ENCODE results near the gene MAP7D1. TPM values are rescaled to one million over a fixed set of nuclear protein-coding genes. Genes with fewer than 3 reads are reported as not detected.

Gene MAP7D1
- 117 and 192 TPM in 2 replicates for total RNA-seq

DNA sequence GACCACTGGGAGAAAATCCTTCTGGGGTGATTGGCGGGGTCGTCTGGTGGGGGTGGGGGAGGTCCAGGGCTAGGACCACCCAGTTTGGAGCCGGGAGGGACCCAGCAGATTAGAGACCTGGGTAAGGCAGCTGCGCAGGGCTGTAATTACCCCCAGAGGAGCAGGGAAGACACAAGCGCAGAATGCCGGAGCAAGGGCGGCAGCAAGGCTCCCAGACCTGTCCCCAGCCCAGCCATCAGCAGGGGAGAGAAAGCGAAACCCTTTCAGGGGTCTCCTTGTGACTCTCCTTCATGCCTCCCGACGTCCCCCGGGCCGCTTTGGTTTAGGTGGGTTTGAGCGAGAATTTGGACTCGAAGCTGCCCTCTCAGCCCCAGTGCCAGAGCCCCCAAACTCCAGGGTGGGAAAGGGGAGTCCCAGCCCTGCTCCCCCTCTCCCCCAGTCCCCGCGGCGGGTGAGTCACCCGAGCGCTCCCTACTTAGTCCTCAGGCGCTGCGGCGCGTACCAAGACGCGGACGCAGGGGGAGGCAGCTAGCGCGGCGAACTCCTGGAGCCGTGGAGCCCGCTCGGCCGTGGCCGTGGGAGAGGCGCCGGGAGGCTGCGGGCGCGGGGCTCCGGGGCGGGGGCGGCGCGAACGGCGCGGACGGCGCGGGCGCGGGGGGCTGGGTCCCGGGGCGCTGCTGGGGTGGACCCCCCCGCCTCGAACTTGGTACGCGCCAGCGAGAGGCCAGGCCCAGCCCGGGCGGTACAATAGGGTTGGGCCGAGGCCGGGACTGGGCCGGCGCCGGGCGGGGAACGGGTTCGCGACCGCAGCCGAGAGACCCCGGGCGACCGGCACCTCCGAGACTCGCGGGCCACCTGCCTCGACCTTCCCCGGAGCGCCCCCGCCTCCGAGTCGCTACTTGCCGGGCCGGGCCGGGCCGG, at the start of gene MAP7D1:
Gene MAP7D1 (plus strand): TSS at position 753 of the 921 bp plus-strand sequence. CDS start 258 bp downstream, outside the sequence.

DNA sequence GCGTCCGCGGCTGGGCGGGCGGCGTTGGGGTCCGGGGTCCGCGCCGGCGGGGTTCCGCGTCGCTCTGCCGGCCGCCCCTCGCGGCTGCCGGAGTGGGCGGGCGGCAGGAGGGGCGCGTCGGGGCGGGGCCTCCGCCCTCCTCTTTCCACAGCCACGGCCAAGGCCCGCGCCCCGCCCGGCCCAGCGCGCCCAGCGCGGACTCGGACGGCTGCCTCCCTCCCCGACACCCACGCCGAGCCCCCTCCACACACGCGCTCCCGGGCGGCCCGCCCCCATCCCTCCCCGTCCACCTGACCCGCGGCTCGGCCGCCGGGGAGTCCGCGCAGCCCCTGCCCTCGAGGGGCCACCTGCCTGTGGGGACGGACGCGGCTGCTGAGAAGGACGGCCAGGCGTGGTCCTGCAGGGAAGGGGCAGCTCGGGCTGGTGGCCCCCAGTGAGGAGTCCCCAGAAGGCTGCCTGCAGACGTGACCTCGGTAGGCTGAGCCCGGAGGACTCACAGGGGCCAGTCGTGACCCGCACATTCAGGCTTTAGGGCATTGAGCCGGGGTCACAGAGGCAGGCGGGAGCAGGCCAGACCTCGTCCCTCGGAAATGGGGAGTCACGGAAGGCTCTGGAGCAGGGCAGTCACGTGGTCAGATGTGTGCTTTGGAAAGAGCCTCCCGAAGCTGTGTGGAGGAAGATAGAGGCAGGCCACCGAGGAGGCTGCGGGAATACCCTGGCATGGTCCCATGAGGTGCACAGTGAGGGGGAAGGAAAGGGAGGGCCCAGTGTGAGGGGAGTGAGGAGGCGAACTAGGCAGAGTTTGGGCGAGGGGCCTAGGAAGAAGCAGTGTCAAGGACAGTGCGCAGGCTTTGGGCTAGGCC, 30.6 kb upstream of the MAP7D1 start, which contains the start of gene COL8A2:
Gene COL8A2 (minus strand): TSS at position 94 of the 863 bp plus-strand sequence. CDS start 24,980 bp downstream, outside the sequence.

DNA sequence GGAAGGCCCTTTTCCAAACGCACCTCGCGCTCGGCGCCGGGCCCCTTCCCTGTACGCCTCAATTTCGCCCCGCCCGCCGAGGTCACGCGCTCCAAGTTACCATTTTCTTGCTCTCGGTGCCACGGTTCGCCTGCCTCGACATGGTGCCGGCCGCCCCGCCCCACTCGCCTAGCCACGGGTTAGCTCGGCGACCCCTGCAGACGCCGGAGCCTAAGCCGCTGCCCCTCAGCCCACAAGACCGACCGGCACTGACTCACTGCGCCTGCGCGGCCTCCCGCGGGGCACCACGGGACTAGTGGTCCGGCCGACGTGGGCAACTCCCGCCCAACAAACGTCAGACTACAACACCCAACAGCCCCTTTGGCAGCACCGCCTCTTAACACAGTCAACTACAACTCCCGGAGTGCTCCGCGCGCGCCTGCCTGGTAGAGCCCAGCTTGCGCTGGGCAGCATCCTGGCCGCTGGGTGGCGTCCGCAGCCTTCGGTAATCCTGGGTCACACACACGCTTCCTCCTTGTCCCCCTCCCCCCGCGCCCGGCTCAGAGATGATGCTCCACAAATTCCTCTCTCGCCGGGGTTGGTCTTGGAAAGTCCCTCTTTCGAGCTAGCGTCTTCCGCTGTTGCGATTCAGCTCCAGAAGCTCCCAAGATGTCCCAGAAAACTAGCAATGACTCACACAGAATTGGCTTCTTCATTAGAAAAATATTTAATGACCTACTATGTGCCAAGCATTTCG, 6.6 kb upstream of the MAP7D1 start, which contains the start of gene TRAPPC3:
Gene TRAPPC3 (minus strand): TSS at position 250 of the 736 bp plus-strand sequence. CDS start 108 bp downstream, at position 142.

DNA sequence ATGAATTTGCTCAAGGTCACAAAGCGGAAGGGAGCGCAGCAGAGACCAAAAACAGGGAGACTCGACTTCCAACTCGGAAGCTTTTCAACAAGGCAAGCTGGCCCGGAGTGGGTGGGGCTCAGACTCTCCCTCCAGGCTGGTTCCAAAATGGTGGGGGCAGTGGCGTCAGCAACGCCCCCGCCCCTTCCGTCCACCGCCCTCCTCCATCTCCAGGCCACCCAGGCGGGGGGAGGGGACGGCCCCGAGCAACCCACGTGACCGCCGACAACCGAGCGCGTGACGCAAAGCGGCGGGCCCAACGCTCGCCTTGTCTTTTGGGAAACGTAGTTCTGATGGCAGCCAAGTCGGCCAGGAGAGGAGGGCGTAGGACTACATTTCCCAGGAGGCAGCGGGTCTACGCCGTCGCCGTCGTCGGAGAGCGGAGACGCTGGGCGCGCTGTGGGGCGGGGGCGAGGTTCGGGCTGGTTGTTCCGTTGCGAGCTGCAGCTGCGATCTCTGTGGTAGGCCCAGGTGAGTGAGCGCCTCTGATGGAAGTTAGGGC, 68.1 kb downstream of the MAP7D1 start, which contains the start of gene THRAP3:
Gene THRAP3 (plus strand): TSS at position 448 of the 541 bp plus-strand sequence. CDS start 58,121 bp downstream, outside the sequence.

Other genes starting within 250 kb of the MAP7D1 start
- gene AGO3, start 225.1 kb upstream of the MAP7D1 start, total RNA-seq = 4.7 and 14.1 TPM in 2 replicates
- gene TEKT2, start 72.1 kb upstream of the MAP7D1 start, total RNA-seq = 0.90 TPM in 1 of 2 replicates, not detected in the other
- gene ADPRS, start 67.3 kb upstream of the MAP7D1 start, total RNA-seq = 36.1 and 40.6 TPM in 2 replicates
- gene COL8A2, start 30.9 kb upstream of the MAP7D1 start, total RNA-seq = 1.4 and 1.5 TPM in 2 replicates
- gene TRAPPC3, start 6.7 kb upstream of the MAP7D1 start, total RNA-seq = 74.9 and 95.9 TPM in 2 replicates
- gene THRAP3, start 68.3 kb downstream of the MAP7D1 start, total RNA-seq = 58.3 and 69.5 TPM in 2 replicates
- 3.6 and 4.7 TPM in 2 replicates for gene SH3D21, start 150.2 kb downstream of the MAP7D1 start, total RNA-seq
- 209 and 221 TPM in 2 replicates for gene EVA1B, start 167.5 kb downstream of the MAP7D1 start, total RNA-seq
- 14.3 and 41.7 TPM in 2 replicates for gene STK40, start 229.8 kb downstream of the MAP7D1 start, total RNA-seq
- gene LSM10, start 241.7 kb downstream of the MAP7D1 start, total RNA-seq = 24.7 and 47.8 TPM in 2 replicates